ENCODE measurements around the gene ZNF618.

ZNF618 gene

GRCh38 chr9:114088571-114089170 is 212.6 kb downstream of the ZNF618 start:
- DNase-seq = no peak

DNA sequence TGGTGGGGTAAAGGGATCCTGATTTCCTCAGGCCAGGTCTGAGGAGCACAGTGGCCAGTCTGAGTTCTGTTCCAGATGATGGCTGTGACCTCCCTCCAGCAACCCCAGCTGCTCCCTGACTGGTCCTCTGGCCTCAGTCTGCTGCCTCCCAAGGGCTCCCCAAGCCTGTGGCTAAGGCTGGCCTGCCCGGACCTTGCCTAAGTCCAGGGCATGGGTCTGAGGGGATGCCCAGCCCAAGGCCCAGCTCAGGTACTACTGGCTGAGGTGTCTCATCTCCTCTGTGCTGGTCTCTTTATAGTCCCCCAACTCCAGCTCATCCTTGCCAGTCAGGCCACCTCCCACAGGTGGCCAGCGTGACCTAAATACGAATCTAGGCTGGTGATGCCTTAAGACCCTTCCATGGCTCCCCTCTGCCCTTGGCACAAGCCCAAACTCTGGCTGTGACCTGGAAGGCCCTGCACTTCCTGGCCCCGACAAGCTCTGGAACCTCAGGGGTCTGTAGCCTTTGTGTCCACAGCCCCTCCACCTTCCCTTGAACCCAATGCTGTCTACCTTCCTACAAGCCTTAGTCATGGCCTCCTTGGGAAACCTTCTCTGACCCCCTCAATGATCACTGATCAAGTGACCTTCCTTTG is 213.2 kb downstream of the ZNF618 start:
- DNase-seq = no peak

DNA sequence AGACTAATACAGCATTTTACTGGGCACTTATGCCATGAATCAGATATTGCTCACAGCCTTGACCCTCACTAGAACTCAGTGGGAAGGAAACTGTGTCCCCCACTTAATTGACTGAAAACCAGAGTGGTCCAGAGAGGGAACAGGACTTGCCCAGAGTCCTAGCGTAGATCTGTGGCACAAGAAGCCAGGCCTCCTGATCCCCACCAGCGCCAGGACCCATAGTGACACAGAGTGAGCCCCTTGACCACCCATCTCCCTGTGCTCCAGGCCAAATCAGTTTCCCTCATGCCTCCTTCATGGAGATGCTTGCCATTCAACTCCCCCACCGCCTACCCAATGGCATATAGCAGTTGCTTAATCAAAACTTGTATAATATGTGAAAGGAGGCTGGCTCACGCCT is 214.7 kb downstream of the ZNF618 start:
- no peak for DNase-seq

GRCh38 chr9:114091711-114092110 is 215.6 kb downstream of the ZNF618 start:
- no peak for DNase-seq

DNA sequence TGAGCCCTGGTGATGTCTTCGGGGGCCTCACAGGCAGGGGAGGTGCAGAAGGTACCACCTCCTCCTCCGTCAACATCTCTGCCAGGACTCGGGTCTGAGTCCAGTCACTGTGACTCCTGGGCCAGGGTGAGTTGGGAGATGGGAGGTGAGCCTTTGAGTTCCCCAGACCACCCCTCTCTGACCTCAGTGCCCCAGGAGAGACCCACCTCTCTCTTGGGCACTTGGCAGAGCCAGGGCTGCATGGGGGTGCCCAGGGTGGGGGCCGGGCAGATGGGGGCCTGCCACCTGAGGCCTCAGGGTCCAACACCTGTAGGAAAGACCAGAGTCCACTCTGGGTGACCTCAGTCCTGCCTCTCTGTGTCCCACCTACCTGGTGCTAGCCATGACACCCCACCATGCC is 216.2 kb downstream of the ZNF618 start:
- DNase-seq = no peak

DNA sequence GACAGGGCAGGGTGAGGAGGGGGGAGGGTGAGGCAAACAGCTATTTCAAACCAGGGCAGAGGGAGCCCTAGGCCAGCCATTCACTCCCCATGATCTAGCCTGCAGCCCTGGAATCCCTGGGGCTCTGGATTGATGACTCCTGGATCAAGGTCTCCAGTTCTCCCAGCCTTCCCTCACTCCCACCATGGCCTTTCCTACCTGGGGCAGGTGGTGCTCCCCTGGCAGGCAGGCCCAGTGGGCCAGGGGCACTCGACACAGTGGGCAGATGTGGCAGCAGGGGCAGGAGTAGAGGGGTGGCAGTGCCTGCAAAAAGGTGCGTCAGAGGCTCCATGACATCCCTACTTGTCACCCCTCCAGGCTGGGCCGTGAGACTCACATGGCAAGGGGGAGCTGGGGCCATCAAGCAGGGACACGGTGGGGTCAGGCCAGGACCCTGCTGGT is 216.9 kb downstream of the ZNF618 start:
- DNase-seq = no peak

GRCh38 chr9:114093761-114094505 is 217.8 kb downstream of the ZNF618 start:
- DNase-seq = no peak

- no peak for DNase-seq
These were observed 218.9 kb downstream of the ZNF618 start for GRCh38 chr9:114094971-114095370.

GRCh38 chr9:114096041-114096511 is 220.0 kb downstream of the ZNF618 start:
- DNase-seq = no peak

- no peak for DNase-seq
These were observed 220.9 kb downstream of the ZNF618 start for GRCh38 chr9:114096866-114097612.

DNA sequence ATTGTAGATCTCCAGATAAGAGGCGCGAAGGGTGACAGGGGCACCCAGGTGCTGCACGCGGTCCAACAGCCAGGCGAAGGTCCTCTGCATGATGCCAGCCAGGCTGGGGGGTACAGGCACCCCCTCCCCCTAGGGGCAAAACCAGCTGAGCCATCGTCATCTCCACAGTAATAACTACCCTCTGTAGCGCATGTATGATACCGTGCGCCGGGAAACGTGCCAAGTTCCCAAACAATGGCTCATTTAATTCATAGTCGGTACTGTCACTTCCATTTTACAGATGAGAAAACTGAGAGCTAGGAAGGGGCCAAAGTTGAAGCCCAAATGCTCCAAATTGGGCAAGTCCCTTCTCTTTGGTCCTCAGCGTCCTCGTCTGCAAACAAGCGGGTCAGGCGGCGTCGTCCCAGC is 221.5 kb downstream of the ZNF618 start:
- no peak for DNase-seq

DNA sequence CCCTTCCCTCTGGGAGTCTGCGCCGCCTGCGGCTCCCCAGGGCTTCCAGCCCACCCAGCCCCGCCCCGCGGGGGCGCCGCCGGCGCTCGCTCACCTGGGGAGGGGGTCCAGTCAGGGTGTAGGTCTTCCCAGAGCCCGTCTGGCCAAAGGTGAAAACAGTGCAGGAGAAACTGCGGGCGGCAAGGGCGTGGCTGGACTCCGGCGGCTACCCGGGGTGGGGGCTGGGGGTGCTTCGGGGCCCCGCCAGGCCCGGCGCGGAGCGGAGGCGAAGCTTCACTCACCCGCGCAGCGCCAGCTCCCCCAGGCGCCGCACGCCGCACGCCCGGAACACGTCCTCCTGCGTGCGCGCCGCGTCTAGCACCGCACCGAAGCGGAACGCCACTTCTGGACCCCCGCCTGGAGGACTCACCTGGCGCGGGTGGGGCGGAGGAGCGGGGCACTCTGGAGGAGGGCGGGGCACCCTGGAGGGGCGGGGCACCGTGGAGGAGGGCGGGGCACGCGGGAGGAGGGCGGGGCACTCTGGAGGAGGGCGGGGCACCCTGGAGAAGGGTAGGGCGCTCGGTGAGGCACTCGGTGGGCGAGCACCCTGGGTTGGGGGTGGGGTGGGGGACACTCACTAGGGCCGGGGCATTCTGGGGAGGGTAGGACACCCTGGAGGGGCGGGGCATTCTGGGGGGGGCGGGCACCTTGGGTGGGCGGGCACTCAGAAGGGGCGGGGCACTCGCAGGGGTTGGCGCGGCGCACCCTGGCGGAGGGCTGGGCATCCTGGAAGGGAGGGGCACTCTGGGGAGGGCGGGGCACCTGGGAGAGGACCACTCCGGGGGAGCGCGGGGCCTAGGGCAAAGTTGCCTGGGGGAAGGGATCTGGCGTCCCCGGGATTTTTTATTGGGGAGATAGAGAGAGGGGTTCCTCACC is 222.2 kb downstream of the ZNF618 start:
- no peak for DNase-seq

- no peak for DNase-seq
These were observed 223.0 kb downstream of the ZNF618 start, which contains the start of gene KIF12 for GRCh38 chr9:114098936-114099668. TSS of gene KIF12 (minus strand) at chr9:114099292. CDS start at chr9:114099276, 16 bp downstream.

- no peak for DNase-seq
These were observed 223.7 kb downstream of the ZNF618 start for GRCh38 chr9:114099669-114100270.

DNA sequence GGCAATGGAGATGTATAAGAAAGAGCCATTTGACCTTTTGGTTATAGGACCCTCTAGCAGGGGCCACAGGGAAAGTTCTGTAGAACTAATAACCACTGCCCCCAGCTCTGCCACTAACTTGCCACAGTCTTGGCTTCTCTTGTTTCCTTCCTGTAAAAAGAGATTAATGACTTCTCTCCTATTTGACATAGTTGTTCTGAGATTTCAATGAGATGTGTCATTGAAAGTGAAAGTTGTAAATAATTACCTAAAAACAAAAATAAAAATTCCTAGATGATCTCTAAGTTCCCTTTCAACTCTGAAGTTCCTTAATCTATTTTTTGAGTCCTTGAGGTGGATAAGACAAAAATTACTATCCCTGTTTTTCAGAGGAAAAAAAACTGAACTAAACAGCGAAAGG is 224.4 kb downstream of the ZNF618 start:
- no peak for DNase-seq

GRCh38 chr9:114102484-114102883 is 226.4 kb downstream of the ZNF618 start:
- no peak for DNase-seq

DNA sequence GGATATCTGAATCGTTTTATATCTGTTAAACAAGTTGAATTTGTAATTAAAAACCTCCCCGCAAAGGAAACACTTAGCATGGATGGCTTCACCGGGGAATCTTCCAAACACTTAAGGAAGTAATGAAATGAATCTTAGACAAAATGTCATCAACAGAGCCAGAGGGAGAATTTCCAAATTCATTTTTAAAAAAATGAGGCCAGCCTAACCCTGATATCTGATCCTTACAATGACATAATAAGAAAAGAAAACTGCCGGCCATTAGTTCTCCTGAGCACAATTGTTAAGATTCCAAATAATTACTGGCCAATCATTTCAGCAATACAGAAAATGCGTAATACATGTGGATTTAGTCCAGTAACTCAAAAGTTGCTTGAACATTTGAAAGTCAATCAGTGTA is 229.1 kb downstream of the ZNF618 start:
- DNase-seq = no peak
